HepG2 (cell line): Measurements from ENCODE around the gene ARHGEF3. TPM values are rescaled to one million over a fixed set of nuclear protein-coding genes. Genes with fewer than 3 reads are reported as not detected.

Source experiments
- CTCF ChIP-seq: sonication (generic); formaldehyde crosslinking; IDR thresholded peaks from 2 replicates; pipeline ENCODE4 v1.5.0; 2020; ENCODE audit warnings: mild to moderate bottlenecking, missing genetic modification reagents, moderate library complexity
- NFAT5 ChIP-seq: sonication (generic); formaldehyde crosslinking; IDR thresholded peaks from 2 replicates; pipeline ENCODE4 v1.4.0; 2020; ENCODE audit warnings: missing genetic modification reagents
- ZNF362 ChIP-seq: sonication (generic); formaldehyde crosslinking; IDR thresholded peaks from 2 replicates; pipeline ENCODE4 v1.4.0; 2020; ENCODE audit warnings: missing genetic modification reagents, mild to moderate bottlenecking, borderline replicate concordance
- polyA plus RNA-seq, 8 experiments: library from polyadenylated mRNA; depleted of rRNA in 3 of 8; stranded (reverse) in 7 of 8; unstranded in 1 of 8; fragments of >200 nt; fragmentation: Illumina TruSeq in 4 of 8; extraction: Trizol in 4 of 8; gene quantifications; 2 replicates each; pipeline versions ENCODE4 v1.2.1 to v1.2.3, GENCODE V29; 2011 to 2016; ENCODE audit warnings: low read depth in 4 of 8, missing spikeins in 1 of 8, mixed read lengths in 1 of 8; ENCODE audit not compliant: insufficient read depth in 1 of 8
- total RNA-seq, 5 experiments: library from RNA; depleted of rRNA; stranded (reverse); fragments of >200 nt; fragmentation: Illumina TruSeq; extraction: Trizol; gene quantifications; 2 replicates each; pipeline ENCODE4 v1.2.3, GENCODE V29; 2016; ENCODE audit warnings: low read depth in 1 of 5

The ARHGEF3 gene
- total and polyA plus RNA-seq, 2 of the 13 experiments (the other 11 are each of a cell fraction or from before 2014, with no cell fraction given) = 14.8 to 23.1 TPM

GRCh38 chr3:56776556-56776950 lies 25.2 kb downstream of the ARHGEF3 start (continued):
- TF ChIP-seq NFAT5 (no peak), CTCF (CRISPR knock-in tag) (no peak), ZNF362 (CRISPR knock-in tag) (no peak)
